Vagina (tissue), 2 donors: ENCODE measurements around the gene DLST. TPM values are rescaled to one million over a fixed set of nuclear protein-coding genes. Genes with fewer than 3 reads are reported as not detected.

Experiments used
- DNase-seq, 2 donors: peaks; one replicate each; pipeline ENCODE4 v3.0.0-alpha.2; 2017; ENCODE audit errors: extremely low spot score in 2 of 2
- H3K27ac ChIP-seq: fragments of 200-600 bp; sonication (generic); one replicate; pipeline ENCODE4 v1.5.1; 2019
- H3K27me3 ChIP-seq: fragments of 200-600 bp; sonication (generic); one replicate; pipeline ENCODE4 v1.5.1; 2019
- H3K36me3 ChIP-seq, 2 donors: fragments of 200-600 bp; sonication (generic); one replicate each; pipeline ENCODE4 v1.5.1; 2017 to 2019
- H3K4me1 ChIP-seq: fragments of 200-600 bp; sonication (generic); one replicate; pipeline ENCODE4 v1.5.1; 2019
- H3K4me3 ChIP-seq, 2 donors: fragments of 200-600 bp; sonication (generic); 1 replicate in 1 of 2; 2 replicates in 1 of 2; pipeline ENCODE4 v1.5.1; 2016 to 2019
- H3K9me3 ChIP-seq: fragments of 200-600 bp; sonication (generic); one replicate; pipeline ENCODE4 v1.5.1; 2019
- POLR2A ChIP-seq, 2 donors: fragments of 450-650 bp; IDR thresholded peaks; one replicate each; pipeline ENCODE4 v1.6.1; 2017; ENCODE audit warnings: antibody characterized with exemption in 2 of 2, mild to moderate bottlenecking in 2 of 2, moderate library complexity in 2 of 2
- POLR2AphosphoS5 ChIP-seq, 2 donors: sonication (generic); formaldehyde crosslinking; IDR thresholded peaks; one replicate each; pipeline ENCODE4 v1.9.0; 2017; ENCODE audit warnings: antibody characterized with exemption in 2 of 2, mild to moderate bottlenecking in 2 of 2, low read depth in 1 of 2; ENCODE audit not compliant: insufficient read depth in 1 of 2
- intact Hi-C: fragments of 100-400 bp; cut with DNase I; formaldehyde crosslinking; loops from one replicate; pipeline ENCODE4 v1.15.1; 2023
- total RNA-seq: library from RNA; depleted of rRNA; stranded (reverse); fragments of >200 nt; gene quantifications from one replicate; pipeline ENCODE4 v1.2.3, GENCODE V29; 2016
- TF ChIP-seq, protein P1 (sequence below), 3 experiments: fragments of 450-650 bp in 2 of 3; fragments of 200-600 bp in 1 of 3; sonication (generic) in 1 of 3; IDR thresholded peaks; one replicate each; pipeline ENCODE4 v1.5.1; 2017 to 2019; ENCODE audit warnings: antibody characterized with exemption in 3 of 3, mild to moderate bottlenecking in 2 of 3, moderate library complexity in 2 of 3

DLST gene
- total RNA-seq, 1 donor from 2014 or later, result 109 TPM

GRCh38 chr14:74893614-74894091 lies 11.9 kb downstream of the DLST start:
- Histone ChIP-seq H3K9me3 (no peaks in the 10 kb centered on the region), H3K4me1 (peaks cover 3% of the 10 kb centered on the region), H3K36me3 (peaks cover 0 to 91% of the 10 kb centered on the region in 2 donors), H3K4me3 (no peak overlapping the region), H3K27me3 (no peaks in the 10 kb centered on the region), H3K27ac (no peak overlapping the region)
- intact Hi-C loops, result no loop called here
- TF ChIP-seq POLR2AphosphoS5 (IDR thresholded peaks at IDR 0.05; ENCODE audit: insufficient read depth in 1 of 2, low read depth in 1 of 2), result no peak
- TF ChIP-seq, protein P1, sequence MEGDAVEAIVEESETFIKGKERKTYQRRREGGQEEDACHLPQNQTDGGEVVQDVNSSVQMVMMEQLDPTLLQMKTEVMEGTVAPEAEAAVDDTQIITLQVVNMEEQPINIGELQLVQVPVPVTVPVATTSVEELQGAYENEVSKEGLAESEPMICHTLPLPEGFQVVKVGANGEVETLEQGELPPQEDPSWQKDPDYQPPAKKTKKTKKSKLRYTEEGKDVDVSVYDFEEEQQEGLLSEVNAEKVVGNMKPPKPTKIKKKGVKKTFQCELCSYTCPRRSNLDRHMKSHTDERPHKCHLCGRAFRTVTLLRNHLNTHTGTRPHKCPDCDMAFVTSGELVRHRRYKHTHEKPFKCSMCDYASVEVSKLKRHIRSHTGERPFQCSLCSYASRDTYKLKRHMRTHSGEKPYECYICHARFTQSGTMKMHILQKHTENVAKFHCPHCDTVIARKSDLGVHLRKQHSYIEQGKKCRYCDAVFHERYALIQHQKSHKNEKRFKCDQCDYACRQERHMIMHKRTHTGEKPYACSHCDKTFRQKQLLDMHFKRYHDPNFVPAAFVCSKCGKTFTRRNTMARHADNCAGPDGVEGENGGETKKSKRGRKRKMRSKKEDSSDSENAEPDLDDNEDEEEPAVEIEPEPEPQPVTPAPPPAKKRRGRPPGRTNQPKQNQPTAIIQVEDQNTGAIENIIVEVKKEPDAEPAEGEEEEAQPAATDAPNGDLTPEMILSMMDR (IDR thresholded peaks at IDR 0.05), result no peak
- no peak for TF ChIP-seq POLR2A (IDR thresholded peaks at IDR 0.05)
- no peak for DNase-seq

GRCh38 chr14:74896400-74896799 lies 14.7 kb downstream of the DLST start:
- no peaks in the 10 kb centered on the region for H3K27me3 ChIP-seq
- no peak overlapping the region for H3K27ac ChIP-seq
- H3K9me3 ChIP-seq, result no peaks in the 10 kb centered on the region
- TF ChIP-seq, protein P1 (IDR thresholded peaks at IDR 0.05), result no peak
- TF ChIP-seq POLR2A (IDR thresholded peaks at IDR 0.05), result no peak
- no peak for TF ChIP-seq POLR2AphosphoS5 (IDR thresholded peaks at IDR 0.05; ENCODE audit: insufficient read depth in 1 of 2, low read depth in 1 of 2)
- no peak for DNase-seq
- H3K4me3 ChIP-seq, result no peak overlapping the region
- H3K4me1 ChIP-seq, result no peaks in the 10 kb centered on the region
- intact Hi-C loops, result no loop called here
- H3K36me3 ChIP-seq, result peaks cover 0 to 99% of the 10 kb centered on the region in 2 donors

- Histone ChIP-seq H3K4me3 (no peak overlapping the region), H3K36me3 (peaks cover 2 to 100% of the 10 kb centered on the region in 2 donors), H3K9me3 (no peaks in the 10 kb centered on the region), H3K27me3 (no peaks in the 10 kb centered on the region), H3K27ac (no peak overlapping the region), H3K4me1 (no peaks in the 10 kb centered on the region)
- intact Hi-C loops, result no loop called here
- TF ChIP-seq POLR2AphosphoS5 (IDR thresholded peaks at IDR 0.05; ENCODE audit: insufficient read depth in 1 of 2, low read depth in 1 of 2) (no peak), POLR2A (IDR thresholded peaks at IDR 0.05) (no peak)
- TF ChIP-seq, protein P1 (IDR thresholded peaks at IDR 0.05), result no peak
- no peak for DNase-seq
These were observed 15.9 kb downstream of the DLST start for GRCh38 chr14:74897642-74898041.

DNA sequence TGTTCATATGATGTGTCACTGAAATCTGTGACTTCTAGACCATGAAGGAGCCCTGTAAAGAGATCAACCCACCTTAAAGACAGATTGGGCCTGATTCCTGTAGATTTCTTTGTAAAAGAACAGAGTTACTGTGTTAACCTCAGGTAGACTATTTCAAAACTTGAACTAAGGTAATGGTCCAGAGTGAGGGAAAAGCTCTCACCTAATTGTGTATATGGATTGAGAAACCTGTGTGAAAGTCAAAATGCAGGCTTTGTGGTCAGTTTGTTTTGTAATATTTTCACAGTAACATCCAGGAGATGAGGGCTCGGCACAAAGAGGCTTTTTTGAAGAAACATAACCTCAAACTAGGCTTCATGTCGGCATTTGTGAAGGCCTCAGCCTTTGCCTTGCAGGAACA lies 16.4 kb downstream of the DLST start:
- TF ChIP-seq POLR2AphosphoS5 (IDR thresholded peaks at IDR 0.05; ENCODE audit: insufficient read depth in 1 of 2, low read depth in 1 of 2) (no peak), POLR2A (IDR thresholded peaks at IDR 0.05) (no peak)
- TF ChIP-seq, protein P1 (IDR thresholded peaks at IDR 0.05), result no peak
- H3K36me3 ChIP-seq, result peaks cover 2 to 100% of the 10 kb centered on the region in 2 donors
- intact Hi-C loops, result no loop called here
- no peak for DNase-seq
- H3K4me1 ChIP-seq, result no peaks in the 10 kb centered on the region
- H3K27me3 ChIP-seq, result no peaks in the 10 kb centered on the region
- no peaks in the 10 kb centered on the region for H3K9me3 ChIP-seq
- no peak overlapping the region for H3K4me3 ChIP-seq
- no peak overlapping the region for H3K27ac ChIP-seq

GRCh38 chr14:74898694-74899093 lies 17.0 kb downstream of the DLST start:
- peaks cover 2 to 100% of the 10 kb centered on the region in 2 donors for H3K36me3 ChIP-seq
- no peak overlapping the region for H3K4me3 ChIP-seq
- intact Hi-C loops, result no loop called here
- H3K4me1 ChIP-seq, result no peaks in the 10 kb centered on the region
- no peak for DNase-seq
- TF ChIP-seq POLR2AphosphoS5 (IDR thresholded peaks at IDR 0.05; ENCODE audit: insufficient read depth in 1 of 2, low read depth in 1 of 2), result no peak
- TF ChIP-seq, protein P1 (IDR thresholded peaks at IDR 0.05), result no peak
- no peak for TF ChIP-seq POLR2A (IDR thresholded peaks at IDR 0.05)
- no peaks in the 10 kb centered on the region for H3K9me3 ChIP-seq
- no peaks in the 10 kb centered on the region for H3K27me3 ChIP-seq
- no peak overlapping the region for H3K27ac ChIP-seq
